Lower lobe of right lung (tissue), 2 donors: ENCODE data around the gene ITGB6. TPM values are rescaled to one million over a fixed set of nuclear protein-coding genes. Genes with fewer than 3 reads are reported as not detected.

Experiments used
- ATAC-seq, 2 donors: fragments of 200-7000 bp; cut with Tn5 transposase; one replicate each; pipeline ENCODE4 v1.9.1; 2020 to 2022; ENCODE audit warnings: mild to moderate bottlenecking in 2 of 2, moderate library complexity in 2 of 2
- DNase-seq: peaks from one replicate; pipeline ENCODE4 v3.0.0-alpha.2; 2020
- H3K27ac ChIP-seq: fragments of 200-600 bp; one replicate; pipeline ENCODE4 v1.8.0; 2022
- H3K27me3 ChIP-seq: fragments of 200-600 bp; one replicate; pipeline ENCODE4 v1.8.0; 2022; ENCODE audit warnings: low read depth
- H3K36me3 ChIP-seq: fragments of 200-600 bp; one replicate; pipeline ENCODE4 v1.8.0; 2022; ENCODE audit warnings: mild to moderate bottlenecking
- H3K4me1 ChIP-seq: fragments of 200-600 bp; one replicate; pipeline ENCODE4 v1.8.0; 2022
- H3K4me3 ChIP-seq: fragments of 200-600 bp; one replicate; pipeline ENCODE4 v1.8.0; 2022; ENCODE audit warnings: mild to moderate bottlenecking
- H3K9me3 ChIP-seq: fragments of 200-600 bp; one replicate; pipeline ENCODE4 v1.8.0; 2022
- intact Hi-C: fragments of 100-400 bp; cut with DNase I; formaldehyde crosslinking; loops from one replicate; pipeline ENCODE4 v1.11.0; 2022
- total RNA-seq: library from RNA; stranded (reverse); fragmentation: NEBNext Ultra II Directional; extraction: Animal tissue kit (Norgen Biotek cat#: 25700); gene quantifications from one replicate; pipeline ENCODE4 v1.2.1, GENCODE V29; 2021
- TF ChIP-seq, protein P1 (sequence below): fragments of 200-600 bp; IDR thresholded peaks from one replicate; pipeline ENCODE4 v1.8.0; 2022; ENCODE audit warnings: antibody characterized with exemption, mild to moderate bottlenecking
- donor health status: DM: no; HTN: yes; CAD: no; lungs with severe emphysema.

ITGB6 gene
- total RNA-seq, 1 donor from 2014 or later: 65.2 TPM

DNA sequence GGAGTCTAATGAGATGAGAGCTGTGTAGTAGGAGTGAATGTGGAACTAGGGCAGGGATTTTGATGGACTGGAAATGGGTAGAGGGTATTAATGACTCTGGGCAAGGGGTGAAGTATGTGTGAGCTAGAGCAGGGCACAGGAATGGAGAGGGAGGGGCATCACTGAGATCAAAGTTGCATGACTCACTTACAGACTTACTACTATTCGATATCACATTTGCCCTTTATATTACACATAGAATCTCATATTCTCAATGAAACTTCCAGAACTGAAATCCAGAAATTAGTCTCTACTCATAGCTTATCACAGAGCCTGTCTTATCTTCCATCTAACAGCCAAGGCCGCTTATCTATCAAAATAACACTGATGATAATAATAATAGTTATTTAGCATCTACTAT, 20.0 kb upstream of the ITGB6 start:
- intact Hi-C loops: no loop called here
- H3K36me3 ChIP-seq: no peaks in the 10 kb centered on the region
- H3K27ac ChIP-seq: peak overlapping the region; percentile 82
- TF ChIP-seq, protein P1, sequence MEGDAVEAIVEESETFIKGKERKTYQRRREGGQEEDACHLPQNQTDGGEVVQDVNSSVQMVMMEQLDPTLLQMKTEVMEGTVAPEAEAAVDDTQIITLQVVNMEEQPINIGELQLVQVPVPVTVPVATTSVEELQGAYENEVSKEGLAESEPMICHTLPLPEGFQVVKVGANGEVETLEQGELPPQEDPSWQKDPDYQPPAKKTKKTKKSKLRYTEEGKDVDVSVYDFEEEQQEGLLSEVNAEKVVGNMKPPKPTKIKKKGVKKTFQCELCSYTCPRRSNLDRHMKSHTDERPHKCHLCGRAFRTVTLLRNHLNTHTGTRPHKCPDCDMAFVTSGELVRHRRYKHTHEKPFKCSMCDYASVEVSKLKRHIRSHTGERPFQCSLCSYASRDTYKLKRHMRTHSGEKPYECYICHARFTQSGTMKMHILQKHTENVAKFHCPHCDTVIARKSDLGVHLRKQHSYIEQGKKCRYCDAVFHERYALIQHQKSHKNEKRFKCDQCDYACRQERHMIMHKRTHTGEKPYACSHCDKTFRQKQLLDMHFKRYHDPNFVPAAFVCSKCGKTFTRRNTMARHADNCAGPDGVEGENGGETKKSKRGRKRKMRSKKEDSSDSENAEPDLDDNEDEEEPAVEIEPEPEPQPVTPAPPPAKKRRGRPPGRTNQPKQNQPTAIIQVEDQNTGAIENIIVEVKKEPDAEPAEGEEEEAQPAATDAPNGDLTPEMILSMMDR: no peak
- no peak overlapping the region for H3K4me3 ChIP-seq
- no peaks in the 10 kb centered on the region for H3K27me3 ChIP-seq
- no peaks in the 10 kb centered on the region for H3K9me3 ChIP-seq
- DNase-seq: no peak
- ATAC-seq: no peak
- peaks cover 26% of the 10 kb centered on the region for H3K4me1 ChIP-seq

DNA sequence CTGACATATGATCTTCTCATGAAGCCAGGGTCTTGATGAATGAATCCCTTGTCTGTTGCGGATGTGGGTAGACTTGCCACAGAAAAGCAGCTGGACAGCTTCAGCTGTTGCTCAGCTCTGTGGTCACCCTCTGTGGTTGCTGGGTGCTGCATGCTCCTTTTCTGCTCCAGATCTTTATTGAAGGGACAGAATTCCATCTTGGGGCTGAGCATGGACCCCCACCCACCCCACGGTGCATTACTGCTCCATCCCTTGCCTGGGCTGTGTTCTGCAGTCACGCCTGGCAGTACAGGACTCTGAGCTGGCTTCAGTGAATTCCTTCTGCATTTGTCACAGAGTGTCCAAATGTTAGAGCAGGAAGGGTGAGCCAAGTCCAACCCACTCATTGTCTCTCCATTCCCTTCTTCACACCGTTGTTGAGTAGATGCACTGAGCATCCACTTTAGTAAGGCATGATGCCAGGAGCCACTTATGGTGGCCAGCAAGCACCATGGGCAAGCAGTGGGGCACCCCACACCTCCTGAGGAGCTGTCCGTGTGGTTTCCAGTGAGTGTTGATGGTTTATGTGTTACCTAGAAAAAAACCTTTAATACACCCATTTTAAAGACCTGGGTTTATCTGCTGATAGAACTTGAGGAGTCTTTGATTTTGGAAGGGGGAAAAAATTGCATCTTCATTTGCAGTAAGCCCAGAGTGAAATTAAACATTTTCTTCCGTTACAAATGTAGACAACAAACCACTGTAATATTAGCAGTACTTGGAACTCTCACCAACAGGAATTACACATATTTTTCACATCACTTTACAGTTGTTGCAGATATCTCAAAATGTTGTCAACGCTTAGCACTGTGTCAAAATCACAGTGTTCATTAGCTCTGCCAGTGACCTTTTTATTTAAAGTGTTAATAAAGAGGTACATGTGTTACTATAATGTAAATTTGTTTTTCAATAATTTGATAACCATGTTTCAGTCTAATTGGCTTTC, 14.7 kb upstream of the ITGB6 start:
- no peak overlapping the region for H3K4me3 ChIP-seq
- peak; percentile 89 to 95 for ATAC-seq
- H3K9me3 ChIP-seq: no peaks in the 10 kb centered on the region
- no peaks in the 10 kb centered on the region for H3K36me3 ChIP-seq
- H3K27ac ChIP-seq: no peak overlapping the region
- DNase-seq: peak; percentile 54
- peaks cover 28% of the 10 kb centered on the region for H3K4me1 ChIP-seq
- intact Hi-C loops: no loop called here
- TF ChIP-seq, protein P1: no peak
- no peaks in the 10 kb centered on the region for H3K27me3 ChIP-seq

DNA sequence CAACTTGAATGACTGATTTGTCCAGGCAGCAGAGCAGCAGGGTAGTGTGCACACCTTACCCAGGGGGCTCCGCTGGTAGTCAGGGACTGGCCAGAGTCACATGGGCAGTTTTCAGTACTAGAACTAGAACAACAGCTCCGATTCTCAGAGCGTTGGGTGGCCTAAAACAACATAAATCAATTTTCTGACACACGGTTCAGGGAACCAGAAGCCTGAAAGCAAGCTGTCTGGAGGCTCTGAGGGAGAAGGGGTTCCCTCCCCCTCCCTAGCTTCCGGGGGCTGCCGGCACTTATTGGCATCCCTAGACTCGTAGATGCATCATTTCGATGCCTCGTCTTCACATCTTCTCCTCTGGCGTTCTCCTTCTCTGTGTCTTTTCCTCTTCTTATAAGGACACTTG, 13.4 kb upstream of the ITGB6 start:
- Histone ChIP-seq H3K27ac (no peak overlapping the region), H3K27me3 (no peaks in the 10 kb centered on the region), H3K36me3 (no peaks in the 10 kb centered on the region), H3K4me1 (peaks cover 38% of the 10 kb centered on the region), H3K9me3 (no peaks in the 10 kb centered on the region), H3K4me3 (no peak overlapping the region)
- DNase-seq: no peak
- TF ChIP-seq, protein P1: no peak
- intact Hi-C loops: no loop called here
- ATAC-seq: no peak

DNA sequence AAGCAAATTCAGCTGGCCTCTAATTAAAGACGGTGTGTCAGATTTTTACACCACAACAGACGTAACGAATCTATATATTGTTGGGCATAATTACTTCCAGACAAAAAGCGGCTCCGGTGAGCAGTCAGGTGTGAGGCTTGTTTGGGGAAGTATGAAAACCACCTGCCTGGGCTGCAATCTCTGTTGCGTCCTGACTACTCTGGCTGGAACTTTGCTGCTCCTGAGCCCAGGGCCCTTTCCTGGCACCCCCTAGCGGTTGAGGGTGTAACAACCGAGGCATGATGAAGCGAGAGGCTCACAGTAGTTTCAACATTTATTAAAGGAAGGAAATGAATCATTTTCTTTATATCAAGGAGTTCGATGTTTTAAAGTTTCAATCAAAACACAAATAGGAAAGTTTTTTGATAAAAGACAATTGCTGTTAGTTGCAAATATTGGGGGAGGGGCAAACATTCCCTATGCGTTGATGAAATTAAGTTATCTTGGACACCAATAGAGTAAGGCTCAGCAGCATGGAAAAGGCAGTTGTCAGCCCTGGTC, 10.6 kb upstream of the ITGB6 start:
- ATAC-seq (peak; percentile 75 to 81), DNase-seq (peak; percentile 82)
- no peak overlapping the region for H3K27ac ChIP-seq

DNA sequence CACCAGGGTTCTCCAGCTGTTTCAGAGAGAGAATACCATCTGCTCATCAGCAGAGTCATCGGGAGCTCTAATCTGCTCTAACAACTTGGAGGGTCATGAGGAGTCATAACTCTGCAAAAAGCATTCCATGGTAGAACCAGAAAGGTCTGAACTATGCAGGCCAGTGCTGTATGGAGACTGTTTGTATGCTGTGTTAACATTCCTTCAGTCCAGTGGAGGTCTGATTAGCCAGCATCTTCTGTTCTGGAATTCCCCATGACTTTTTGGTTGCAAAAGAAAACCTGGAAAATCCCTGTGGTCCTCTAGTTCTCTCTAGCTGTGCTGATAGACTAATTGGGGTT, 9.4 kb upstream of the ITGB6 start:
- ATAC-seq: peak; percentile 22 to 55
- no peak overlapping the region for H3K4me3 ChIP-seq
- no peaks in the 10 kb centered on the region for H3K27me3 ChIP-seq
- no peak for DNase-seq
- H3K9me3 ChIP-seq: no peaks in the 10 kb centered on the region
- peaks cover 43% of the 10 kb centered on the region for H3K4me1 ChIP-seq
- TF ChIP-seq, protein P1: no peak
- H3K27ac ChIP-seq: peak overlapping the region; percentile 74
- intact Hi-C loops: no loop called here
- H3K36me3 ChIP-seq: no peaks in the 10 kb centered on the region

More for the DNA sequence above, 10.6 kb upstream of the ITGB6 start:
- Histone ChIP-seq H3K4me1 (peaks cover 51% of the 10 kb centered on the region), H3K4me3 (no peak overlapping the region), H3K27me3 (no peaks in the 10 kb centered on the region), H3K36me3 (no peaks in the 10 kb centered on the region), H3K9me3 (no peaks in the 10 kb centered on the region)
- intact Hi-C loops: no loop called here
- TF ChIP-seq, protein P1: peak; percentile 77
